D341Med (cell line): ENCODE measurements around the gene RPL7A.
A peak's percentile ranks its signal among the peaks of the same experiment; 100 is the strongest.
"Not testable (repeated sequence)": the region's sequence is repeated elsewhere in the genome, so short reads cannot be mapped to it uniquely, and the experiment has no call there.

Experiments used
- DNase-seq: peaks from one replicate; pipeline ENCODE4 v3.0.0; 2012; ENCODE audit warnings: low spot score

RPL7A gene

GRCh38 chr9:133327834-133328484 is 20.1 kb upstream of the RPL7A start:
- DNase-seq = no peak

GRCh38 chr9:133329306-133330156 is 18.5 kb upstream of the RPL7A start:
- not testable (repeated sequence) for DNase-seq

GRCh38 chr9:133331221-133331620 is 16.8 kb upstream of the RPL7A start:
- DNase-seq = no peak

GRCh38 chr9:133331641-133332380 is 16.2 kb upstream of the RPL7A start:
- DNase-seq = no peak

GRCh38 chr9:133332381-133332730 is 15.7 kb upstream of the RPL7A start:
- DNase-seq = no peak

- no peak for DNase-seq
Observed at GRCh38 chr9:133333011-133333410, 15.0 kb upstream of the RPL7A start.

GRCh38 chr9:133333566-133333965 is 14.5 kb upstream of the RPL7A start:
- no peak for DNase-seq

GRCh38 chr9:133334161-133334560 is 13.9 kb upstream of the RPL7A start:
- DNase-seq = no peak

GRCh38 chr9:133334888-133335287 is 13.1 kb upstream of the RPL7A start:
- not testable (repeated sequence) for DNase-seq

GRCh38 chr9:133335924-133336811 is 11.8 kb upstream of the RPL7A start, which contains the start of gene SURF6:
Gene SURF6 (minus strand): TSS chr9:133336188. CDS start chr9:133336132, 56 bp downstream.
- peak; percentile 96 for DNase-seq

GRCh38 chr9:133339641-133340040 is 8.4 kb upstream of the RPL7A start:
- no peak for DNase-seq

- DNase-seq = no peak
Observed at GRCh38 chr9:133340256-133340655, 7.8 kb upstream of the RPL7A start.

GRCh38 chr9:133340916-133341315 is 7.1 kb upstream of the RPL7A start:
- DNase-seq = no peak

GRCh38 chr9:133341369-133342068 is 6.5 kb upstream of the RPL7A start:
- DNase-seq = no peak

- no peak for DNase-seq
Observed at GRCh38 chr9:133342069-133342406, 6.0 kb upstream of the RPL7A start.

GRCh38 chr9:133342570-133342969 is 5.4 kb upstream of the RPL7A start:
- DNase-seq = no peak

- DNase-seq = no peak
Observed at GRCh38 chr9:133344071-133344470, 3.9 kb upstream of the RPL7A start.

GRCh38 chr9:133344979-133345378 is 3.0 kb upstream of the RPL7A start:
- no peak for DNase-seq

GRCh38 chr9:133345596-133345995 is 2.4 kb upstream of the RPL7A start:
- no peak for DNase-seq

GRCh38 chr9:133346021-133346785 is 1.8 kb upstream of the RPL7A start:
- no peak for DNase-seq
